OCI-LY7 (cell line): ENCODE data around the gene RRAS. TPM values are rescaled to one million over a fixed set of nuclear protein-coding genes. Genes with fewer than 3 reads are reported as not detected.

Experiments
- BruUV-seq: library from RNA; stranded (reverse); fragments of 400-500 nt; replicated peaks from 2 replicates; lab custom pipeline; 2021; lab: Mats Ljungman, UMichigan
- CTCF ChIA-PET: fragments of 300-600 bp; sonication (Branson Sonifier 250); formaldehyde crosslinking; loops from one replicate; lab custom pipeline; 2022; ENCODE audit warnings: antibody characterized with exemption; ENCODE audit not compliant: unreplicated experiment; lab: Charles Lee
- POLR2A ChIA-PET: fragments of 300-600 bp; sonication (Branson Sonifier 250); formaldehyde crosslinking; loops from one replicate; lab custom pipeline; 2022; ENCODE audit warnings: antibody characterized with exemption; lab: Charles Lee
- DNase-seq: peaks from one replicate; pipeline ENCODE4 v3.0.0-alpha.2; 2015; ENCODE audit warnings: low spot score
- H2AFZ ChIP-seq: fragments of 200-600 bp; sonication (generic), shearing (Covaris generic); 2 replicates; pipeline ENCODE4 v1.6.1; 2014; ENCODE audit warnings: mild to moderate bottlenecking, antibody characterized with exemption, low read length, moderate library complexity
- H3K27ac ChIP-seq: fragments of 200-600 bp; sonication (generic); 2 replicates; pipeline ENCODE4 v1.5.1; 2014; ENCODE audit warnings: mixed run types, low read depth, mild to moderate bottlenecking, moderate library complexity, low read length, inconsistent platforms; ENCODE audit not compliant: poor library complexity, severe bottlenecking
- H3K36me3 ChIP-seq: fragments of 200-600 bp; sonication (generic); 2 replicates; pipeline ENCODE4 v1.6.1; 2014; ENCODE audit warnings: mild to moderate bottlenecking, antibody characterized with exemption, low read length, moderate library complexity, mixed read lengths; ENCODE audit not compliant: insufficient read depth
- H3K4me1 ChIP-seq: fragments of 200-600 bp; sonication (generic); 2 replicates; pipeline ENCODE4 v1.5.1; 2014; ENCODE audit warnings: mild to moderate bottlenecking, low read length; ENCODE audit not compliant: insufficient read depth, poor library complexity, severe bottlenecking
- H3K4me2 ChIP-seq: fragments of 200-600 bp; sonication (generic); 2 replicates; pipeline ENCODE4 v1.6.1; 2014; ENCODE audit warnings: mild to moderate bottlenecking, low read length
- H3K4me3 ChIP-seq: fragments of 200-600 bp; sonication (generic); 2 replicates; pipeline ENCODE4 v1.5.1; 2014; ENCODE audit warnings: mild to moderate bottlenecking, low read depth, low read length; ENCODE audit not compliant: poor library complexity, severe bottlenecking
- H3K79me2 ChIP-seq: fragments of 200-600 bp; sonication (generic); 2 replicates; pipeline ENCODE4 v1.6.1; 2016; ENCODE audit warnings: low read depth, mild to moderate bottlenecking, low read length, moderate library complexity, mixed read lengths; ENCODE audit not compliant: insufficient read depth
- H3K9me2 ChIP-seq: fragments of 200-600 bp; sonication (generic); 2 replicates; pipeline ENCODE4 v1.6.1; 2016; ENCODE audit warnings: mild to moderate bottlenecking, low read length, mixed read lengths; ENCODE audit not compliant: insufficient read depth
- H3K9me3 ChIP-seq: fragments of 200-600 bp; sonication (generic); 2 replicates; pipeline ENCODE4 v1.6.1; 2014; ENCODE audit warnings: mild to moderate bottlenecking, mixed run types, low read length, mixed read lengths
- H4K20me1 ChIP-seq: fragments of 200-600 bp; sonication (generic); 2 replicates; pipeline ENCODE4 v1.6.1; 2014; ENCODE audit warnings: mild to moderate bottlenecking, antibody characterized with exemption, low read length, moderate library complexity, mixed read lengths; ENCODE audit not compliant: insufficient read depth
- EZH2phosphoT487 ChIP-seq: fragments of 200-600 bp; sonication (generic); IDR thresholded peaks from 2 replicates; pipeline ENCODE4 v1.6.1; 2018; ENCODE audit warnings: low read depth, borderline replicate concordance, mild to moderate bottlenecking, mixed run types, antibody characterized with exemption, low read length, moderate library complexity, mixed read lengths
- intact Hi-C: fragments of 100-400 bp; cut with micrococcal nuclease; formaldehyde crosslinking; loops from one replicate; pipeline ENCODE4 v1.10.0; 2022; ENCODE audit not compliant: unreplicated experiment
- total RNA-seq, 2 experiments: library from RNA; depleted of rRNA in 1 of 2; stranded (reverse); fragments of >200 nt in 1 of 2; shearing (Covaris generic) in 1 of 2; gene quantifications; 2 replicates each; pipeline ENCODE4 v1.2.3, GENCODE V29; 2014 to 2022
- TF ChIP-seq, protein P1 (sequence below): fragments of 200-600 bp; sonication (generic); conservative IDR thresholded peaks from 2 replicates; pipeline ENCODE4 v1.5.1; 2014; ENCODE audit warnings: mild to moderate bottlenecking, antibody characterized with exemption, low read length, moderate library complexity, mixed read lengths

The RRAS gene
- total RNA-seq, 2 experiments from 2014 or later, result 4.7 to 5.5 TPM

DNA sequence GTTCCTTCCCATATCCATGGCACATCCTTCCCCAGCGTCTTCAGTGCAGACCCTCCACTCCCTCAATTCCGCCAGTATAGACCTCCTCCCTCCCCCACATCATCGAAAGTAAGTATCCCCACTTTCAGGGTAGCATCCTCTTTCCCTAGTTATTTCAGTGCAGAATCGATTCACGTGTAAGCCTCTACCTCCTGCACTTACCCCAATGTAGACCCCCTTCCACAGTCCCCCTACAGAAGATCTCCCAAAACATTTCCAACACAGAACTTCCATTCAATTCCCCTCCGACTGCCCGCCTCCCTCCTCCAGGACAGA lies 25.1 kb upstream of the RRAS start:
- H3K9me3 ChIP-seq, result no peaks in the 10 kb centered on the region
- intact Hi-C loops, result no loop called here
- DNase-seq, result no peak
- no peak for TF ChIP-seq EZH2phosphoT487
- TF ChIP-seq, protein P1, sequence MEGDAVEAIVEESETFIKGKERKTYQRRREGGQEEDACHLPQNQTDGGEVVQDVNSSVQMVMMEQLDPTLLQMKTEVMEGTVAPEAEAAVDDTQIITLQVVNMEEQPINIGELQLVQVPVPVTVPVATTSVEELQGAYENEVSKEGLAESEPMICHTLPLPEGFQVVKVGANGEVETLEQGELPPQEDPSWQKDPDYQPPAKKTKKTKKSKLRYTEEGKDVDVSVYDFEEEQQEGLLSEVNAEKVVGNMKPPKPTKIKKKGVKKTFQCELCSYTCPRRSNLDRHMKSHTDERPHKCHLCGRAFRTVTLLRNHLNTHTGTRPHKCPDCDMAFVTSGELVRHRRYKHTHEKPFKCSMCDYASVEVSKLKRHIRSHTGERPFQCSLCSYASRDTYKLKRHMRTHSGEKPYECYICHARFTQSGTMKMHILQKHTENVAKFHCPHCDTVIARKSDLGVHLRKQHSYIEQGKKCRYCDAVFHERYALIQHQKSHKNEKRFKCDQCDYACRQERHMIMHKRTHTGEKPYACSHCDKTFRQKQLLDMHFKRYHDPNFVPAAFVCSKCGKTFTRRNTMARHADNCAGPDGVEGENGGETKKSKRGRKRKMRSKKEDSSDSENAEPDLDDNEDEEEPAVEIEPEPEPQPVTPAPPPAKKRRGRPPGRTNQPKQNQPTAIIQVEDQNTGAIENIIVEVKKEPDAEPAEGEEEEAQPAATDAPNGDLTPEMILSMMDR, result no peak
- ChIA-PET POLR2A (interaction anchor here (0.6 to 2.2 kb wide), 5 partner anchors 10 to 76 kb away, joined by 3 to 8 read pairs (median 4); partner anchors contain the start of genes RRAS and SCAF1), CTCF (no interaction called here)
- H3K4me3 ChIP-seq, result peak overlapping the region; percentile 90
- peaks cover 17% of the 10 kb centered on the region for H3K4me1 ChIP-seq
- no TSS peak for BruUV-seq
- peak overlapping the region; percentile 87 for H3K4me2 ChIP-seq
- H3K9me2 ChIP-seq, result no peaks in the 10 kb centered on the region
- H3K27ac ChIP-seq, result peak overlapping the region; percentile 89
- H3K79me2 ChIP-seq, result peaks cover 34% of the 10 kb centered on the region
- H4K20me1 ChIP-seq, result no peaks in the 10 kb centered on the region
- H2AFZ ChIP-seq, result peak overlapping the region; percentile 60; the same call in 1 of the 2 replicates
- H3K36me3 ChIP-seq, result peaks cover 44% of the 10 kb centered on the region

DNA sequence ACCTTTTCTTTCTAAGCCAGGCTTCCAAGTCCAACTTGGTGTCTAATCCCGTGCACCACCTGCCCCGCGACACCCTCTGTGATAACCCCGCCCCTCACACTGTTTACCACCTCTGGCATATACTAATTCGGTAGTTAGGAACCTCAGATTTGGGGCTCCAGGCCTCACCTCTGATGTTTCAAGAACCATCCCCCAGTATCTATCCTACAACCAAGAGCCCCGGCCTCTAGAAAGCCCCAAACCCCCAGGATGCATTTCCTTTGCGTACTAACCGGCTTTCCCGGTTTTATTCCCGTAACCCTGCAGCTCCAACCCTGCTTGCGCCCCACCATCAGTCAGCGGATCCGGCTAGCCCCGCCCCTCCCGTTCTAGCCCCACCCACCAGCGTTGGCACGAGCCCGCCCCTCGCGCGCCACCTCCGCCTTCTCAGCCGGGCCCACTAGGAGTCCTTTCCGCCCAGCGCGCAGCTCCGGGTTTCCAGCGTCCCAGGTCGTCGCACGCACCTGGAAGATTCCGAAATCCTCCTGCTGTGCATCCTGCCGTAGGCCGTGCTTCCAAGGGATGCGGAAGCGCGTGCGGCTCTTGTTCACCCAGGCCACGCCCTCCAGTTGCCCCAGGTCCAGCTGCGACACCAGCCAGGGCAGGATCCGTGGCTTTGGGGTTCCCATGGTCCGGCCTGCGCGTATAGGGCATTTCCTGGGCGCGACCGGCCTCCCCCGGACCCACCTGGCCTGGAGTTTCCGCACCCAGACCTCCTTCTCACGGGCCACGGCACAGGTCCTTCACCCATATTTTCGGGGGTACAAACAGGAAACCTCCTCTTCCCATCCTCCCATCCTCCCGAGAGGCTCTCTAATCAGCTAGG lies 24.5 kb upstream of the RRAS start:
- H3K4me3 ChIP-seq, result peak overlapping the region; percentile 90
- ChIA-PET CTCF (no interaction called here), POLR2A (interaction anchor here (0.6 to 2.2 kb wide), 3 partner anchors 11 to 75 kb away, joined by 3 to 8 read pairs (median 4); partner anchors contain the start of gene RRAS)
- no peaks in the 10 kb centered on the region for H3K9me2 ChIP-seq
- peaks cover 34% of the 10 kb centered on the region for H3K79me2 ChIP-seq
- H3K9me3 ChIP-seq, result no peaks in the 10 kb centered on the region
- H4K20me1 ChIP-seq, result no peaks in the 10 kb centered on the region
- no peak for TF ChIP-seq EZH2phosphoT487
- TF ChIP-seq, protein P1, result no peak
- peaks cover 43% of the 10 kb centered on the region for H3K36me3 ChIP-seq
- intact Hi-C loops, result no loop called here
- H3K4me1 ChIP-seq, result peaks cover 17% of the 10 kb centered on the region
- no peak overlapping the region for H2AFZ ChIP-seq
- H3K4me2 ChIP-seq, result peak overlapping the region; percentile 87
- H3K27ac ChIP-seq, result peak overlapping the region; percentile 89
- no TSS peak for BruUV-seq
- peak; percentile 80 for DNase-seq

DNA sequence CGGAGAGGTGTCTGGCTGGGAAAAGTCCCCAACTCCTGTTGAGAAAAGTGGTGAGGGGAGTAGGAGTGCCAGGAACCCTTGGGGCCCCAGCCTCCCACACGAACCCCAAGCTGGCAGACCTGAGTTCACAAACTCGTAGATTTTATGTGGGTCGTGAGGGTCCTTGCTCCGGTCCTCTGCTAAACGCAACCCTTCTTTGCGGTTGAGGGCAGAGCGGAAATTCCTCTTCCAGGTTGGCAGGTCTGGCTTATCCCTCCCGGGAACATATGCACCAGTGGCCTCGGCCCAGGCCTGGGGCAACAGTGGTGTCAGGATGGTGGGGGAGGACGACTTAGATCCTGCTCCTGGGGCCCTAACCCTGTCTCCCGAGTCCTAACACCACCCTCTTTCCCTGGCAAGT lies 23.3 kb upstream of the RRAS start:
- no peaks in the 10 kb centered on the region for H4K20me1 ChIP-seq
- BruUV-seq, result no TSS peak

More for the DNA sequence above, 23.3 kb upstream of the RRAS start:
- TF ChIP-seq, protein P1, result no peak
- TF ChIP-seq EZH2phosphoT487, result no peak
- Histone ChIP-seq H3K27ac (no peak overlapping the region), H3K4me1 (peaks cover 17% of the 10 kb centered on the region), H3K9me3 (no peaks in the 10 kb centered on the region), H3K4me3 (no peak overlapping the region), H3K9me2 (no peaks in the 10 kb centered on the region), H3K4me2 (no peak overlapping the region), H2AFZ (no peak overlapping the region), H3K36me3 (peaks cover 49% of the 10 kb centered on the region), H3K79me2 (peaks cover 34% of the 10 kb centered on the region)
- no peak for DNase-seq
- ChIA-PET CTCF (no interaction called here), POLR2A (no interaction called here)
- intact Hi-C loops, result no loop called here
